HEK293 (cell line): Measurements from ENCODE around the gene KRTAP11-1.

Experiments
- PRDM10 ChIP-seq: fragments of 450-650 bp; formaldehyde crosslinking; IDR thresholded peaks from 2 replicates; pipeline ENCODE4 v1.5.1; 2016; ENCODE audit warnings: missing biosample characterization, missing genetic modification characterization
- ZNF223 ChIP-seq: fragments of 450-650 bp; formaldehyde crosslinking; IDR thresholded peaks from 2 replicates; pipeline ENCODE4 v1.5.1; 2016; ENCODE audit warnings: missing biosample characterization, missing genetic modification characterization
- ZNF580 ChIP-seq: fragments of 450-650 bp; formaldehyde crosslinking; IDR thresholded peaks from 2 replicates; pipeline ENCODE4 v1.5.1; 2016; ENCODE audit warnings: missing biosample characterization, missing genetic modification characterization
- ZNF621 ChIP-seq: fragments of 450-650 bp; formaldehyde crosslinking; IDR thresholded peaks from 2 replicates; pipeline ENCODE4 v1.5.1; 2017; ENCODE audit warnings: missing biosample characterization, missing genetic modification characterization
- TF ChIP-seq, protein P1 (sequence below): fragments of 450-650 bp; formaldehyde crosslinking; IDR thresholded peaks from 2 replicates; pipeline ENCODE4 v1.5.1; 2016; ENCODE audit warnings: missing biosample characterization, missing genetic modification characterization
- TF ChIP-seq, protein P2 (sequence below): fragments of 450-650 bp; formaldehyde crosslinking; IDR thresholded peaks from 2 replicates; pipeline ENCODE4 v1.5.1; 2016; ENCODE audit warnings: missing biosample characterization, missing genetic modification characterization

- TF ChIP-seq, protein P1, sequence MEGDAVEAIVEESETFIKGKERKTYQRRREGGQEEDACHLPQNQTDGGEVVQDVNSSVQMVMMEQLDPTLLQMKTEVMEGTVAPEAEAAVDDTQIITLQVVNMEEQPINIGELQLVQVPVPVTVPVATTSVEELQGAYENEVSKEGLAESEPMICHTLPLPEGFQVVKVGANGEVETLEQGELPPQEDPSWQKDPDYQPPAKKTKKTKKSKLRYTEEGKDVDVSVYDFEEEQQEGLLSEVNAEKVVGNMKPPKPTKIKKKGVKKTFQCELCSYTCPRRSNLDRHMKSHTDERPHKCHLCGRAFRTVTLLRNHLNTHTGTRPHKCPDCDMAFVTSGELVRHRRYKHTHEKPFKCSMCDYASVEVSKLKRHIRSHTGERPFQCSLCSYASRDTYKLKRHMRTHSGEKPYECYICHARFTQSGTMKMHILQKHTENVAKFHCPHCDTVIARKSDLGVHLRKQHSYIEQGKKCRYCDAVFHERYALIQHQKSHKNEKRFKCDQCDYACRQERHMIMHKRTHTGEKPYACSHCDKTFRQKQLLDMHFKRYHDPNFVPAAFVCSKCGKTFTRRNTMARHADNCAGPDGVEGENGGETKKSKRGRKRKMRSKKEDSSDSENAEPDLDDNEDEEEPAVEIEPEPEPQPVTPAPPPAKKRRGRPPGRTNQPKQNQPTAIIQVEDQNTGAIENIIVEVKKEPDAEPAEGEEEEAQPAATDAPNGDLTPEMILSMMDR (tag by site-specific recombination) = no peak; the same call in 1 of the 2 replicates
- TF ChIP-seq ZNF580 (no peak), ZNF223 (tag by site-specific recombination) (no peak), ZNF621 (tag by site-specific recombination) (no peak), PRDM10 (tag by site-specific recombination) (no peak)
- TF ChIP-seq, protein P2, sequence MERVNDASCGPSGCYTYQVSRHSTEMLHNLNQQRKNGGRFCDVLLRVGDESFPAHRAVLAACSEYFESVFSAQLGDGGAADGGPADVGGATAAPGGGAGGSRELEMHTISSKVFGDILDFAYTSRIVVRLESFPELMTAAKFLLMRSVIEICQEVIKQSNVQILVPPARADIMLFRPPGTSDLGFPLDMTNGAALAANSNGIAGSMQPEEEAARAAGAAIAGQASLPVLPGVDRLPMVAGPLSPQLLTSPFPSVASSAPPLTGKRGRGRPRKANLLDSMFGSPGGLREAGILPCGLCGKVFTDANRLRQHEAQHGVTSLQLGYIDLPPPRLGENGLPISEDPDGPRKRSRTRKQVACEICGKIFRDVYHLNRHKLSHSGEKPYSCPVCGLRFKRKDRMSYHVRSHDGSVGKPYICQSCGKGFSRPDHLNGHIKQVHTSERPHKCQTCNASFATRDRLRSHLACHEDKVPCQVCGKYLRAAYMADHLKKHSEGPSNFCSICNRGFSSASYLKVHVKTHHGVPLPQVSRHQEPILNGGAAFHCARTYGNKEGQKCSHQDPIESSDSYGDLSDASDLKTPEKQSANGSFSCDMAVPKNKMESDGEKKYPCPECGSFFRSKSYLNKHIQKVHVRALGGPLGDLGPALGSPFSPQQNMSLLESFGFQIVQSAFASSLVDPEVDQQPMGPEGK (tag by site-specific recombination) = no peak
Observed at GRCh38 chr21:30839304-30839703, 42.1 kb downstream of the KRTAP11-1 start.
